Inflammatory macrophage treated with lipopolysaccharide for 1 hour (primary cell): ENCODE measurements around the gene MCU.

Experiments used
- DNase-seq, 2 donors: peaks; one replicate each; pipeline ENCODE4 v3.0.0-alpha.2; 2020 to 2022

MCU gene

GRCh38 chr10:72810976-72811375 is 119.0 kb downstream of the MCU start:
- DNase-seq, result no peak

- peak in 1 of 2 donors; percentile 43 for DNase-seq
Observed at GRCh38 chr10:72812415-72812752, 120.4 kb downstream of the MCU start.

GRCh38 chr10:72812753-72813430 is 120.9 kb downstream of the MCU start:
- peak in 1 of 2 donors; percentile 54 for DNase-seq

- no peak for DNase-seq
Observed at GRCh38 chr10:72814099-72814790, 122.3 kb downstream of the MCU start.

GRCh38 chr10:72816565-72816964 is 124.6 kb downstream of the MCU start:
- DNase-seq, result no peak

- no peak for DNase-seq
Observed at GRCh38 chr10:72818076-72818475, 126.1 kb downstream of the MCU start.

GRCh38 chr10:72819053-72819452 is 127.1 kb downstream of the MCU start:
- DNase-seq, result no peak

- no peak for DNase-seq
Observed at GRCh38 chr10:72821606-72822005, 129.7 kb downstream of the MCU start.

- no peak for DNase-seq
Observed at GRCh38 chr10:72822342-72822986, 130.5 kb downstream of the MCU start.

- no peak for DNase-seq
Observed at GRCh38 chr10:72825163-72825562, 133.2 kb downstream of the MCU start.

- no peak for DNase-seq
Observed at GRCh38 chr10:72826346-72826745, 134.4 kb downstream of the MCU start.

GRCh38 chr10:72828294-72828693 is 136.4 kb downstream of the MCU start:
- DNase-seq, result no peak

- DNase-seq, result no peak
Observed at GRCh38 chr10:72830625-72831024, 138.7 kb downstream of the MCU start.

- no peak for DNase-seq
Observed at GRCh38 chr10:72831696-72832409, 139.9 kb downstream of the MCU start.

- DNase-seq, result no peak
Observed at GRCh38 chr10:72832701-72833100, 140.8 kb downstream of the MCU start.

- DNase-seq, result peak; percentile 29 to 68
Observed at GRCh38 chr10:72834183-72834825, 142.4 kb downstream of the MCU start.

- DNase-seq, result no peak
Observed at GRCh38 chr10:72840319-72840718, 148.4 kb downstream of the MCU start.

GRCh38 chr10:72841487-72841886 is 149.5 kb downstream of the MCU start:
- no peak for DNase-seq

GRCh38 chr10:72842164-72842563 is 150.2 kb downstream of the MCU start:
- DNase-seq, result no peak

GRCh38 chr10:72846238-72846637 is 154.3 kb downstream of the MCU start:
- DNase-seq, result no peak

GRCh38 chr10:72847681-72848080 is 155.7 kb downstream of the MCU start:
- peak; percentile 75 to 96 for DNase-seq

- peak; percentile 53 to 90 for DNase-seq
Observed at GRCh38 chr10:72850861-72851260, 158.9 kb downstream of the MCU start.

- peak; percentile 48 to 85 for DNase-seq
Observed at GRCh38 chr10:72851509-72851908, 159.6 kb downstream of the MCU start.
